GM18861 (cell line): ENCODE results near the gene LKAAEAR1.

Experiments used
- ATAC-seq: cut with Tn5 transposase; IDR thresholded peaks from one replicate; pipeline ENCODE4 v1.9.1; 2021; ENCODE audit not compliant: unreplicated experiment

LKAAEAR1 gene

DNA sequence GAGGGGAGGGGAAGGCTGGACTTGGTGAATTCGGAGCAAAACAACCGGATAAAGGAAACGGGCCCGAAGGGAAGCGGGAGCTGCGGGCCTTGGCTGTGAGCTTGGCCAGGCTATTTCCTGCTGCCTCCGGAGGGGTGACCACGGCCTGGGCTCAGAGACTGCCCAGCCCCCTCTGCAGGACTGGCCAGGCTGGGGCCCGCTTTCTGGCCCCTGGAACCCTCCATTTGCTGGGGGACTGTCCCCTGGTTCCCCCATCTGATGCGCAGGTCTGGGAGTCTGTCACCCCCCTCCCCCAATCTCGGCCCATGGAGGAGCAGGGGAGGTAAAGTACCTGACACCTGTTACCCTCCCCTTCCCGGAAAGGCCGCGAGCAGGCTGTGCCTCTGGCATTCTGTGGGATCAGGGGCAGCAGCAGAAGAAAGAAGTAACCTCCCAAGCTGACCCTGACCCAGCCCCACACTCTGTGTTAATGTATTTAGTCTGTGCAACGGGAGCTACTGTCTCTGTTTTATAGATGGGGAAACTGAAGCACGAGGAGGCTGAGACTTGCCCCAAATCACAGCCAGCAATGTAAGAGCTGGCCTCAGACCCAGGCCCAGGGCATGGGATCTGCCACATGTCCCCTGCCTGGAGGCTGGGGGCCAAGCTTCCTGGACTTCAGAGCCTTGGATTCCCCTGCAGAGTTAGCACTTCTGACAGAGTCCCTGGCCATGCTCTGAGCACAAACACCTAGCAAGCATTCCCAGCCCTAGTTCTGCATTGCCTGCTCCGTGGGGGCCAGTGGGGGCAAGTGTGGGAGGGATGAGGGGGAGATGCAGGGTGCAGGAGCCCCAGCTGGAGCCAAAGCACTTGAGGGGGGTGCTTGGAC is 44.7 kb downstream of the LKAAEAR1 start:
- no peak for ATAC-seq

DNA sequence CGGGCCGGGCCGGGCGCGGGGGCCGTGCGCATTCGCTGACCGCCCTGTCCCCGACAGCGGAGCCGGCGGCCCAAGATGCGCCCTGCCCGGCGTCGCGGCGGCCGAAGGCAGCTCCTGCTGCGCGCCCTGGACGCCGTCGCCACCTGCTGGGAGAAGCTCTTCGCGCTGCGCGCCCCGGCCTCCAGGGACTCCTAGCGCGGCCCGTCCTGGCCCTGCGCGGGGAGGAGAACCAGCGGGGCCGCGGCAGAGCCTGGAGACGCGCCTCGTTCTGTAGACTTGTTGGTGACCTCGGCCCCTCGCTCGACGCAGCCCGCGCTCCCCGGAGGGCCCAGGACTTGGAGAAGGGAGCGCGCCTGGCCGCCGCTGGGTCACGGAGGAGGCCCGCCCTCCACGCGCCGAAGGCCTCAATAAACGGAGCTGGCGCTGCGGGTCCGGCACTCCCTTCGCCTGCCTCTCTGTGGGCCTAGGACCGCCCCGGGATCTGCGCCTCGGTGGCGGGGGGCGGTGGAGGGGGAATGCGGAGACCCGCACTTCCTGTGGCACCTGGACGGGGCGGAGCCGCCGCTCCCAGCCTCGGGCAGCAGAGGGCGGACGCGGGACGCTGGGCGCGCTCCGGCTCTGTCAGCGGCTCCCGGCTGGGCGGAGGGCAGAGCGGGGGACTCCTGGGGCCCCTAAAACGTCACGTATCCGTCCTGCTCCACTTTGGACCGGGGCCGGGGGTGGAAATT is 45.5 kb downstream of the LKAAEAR1 start:
- no peak for ATAC-seq

DNA sequence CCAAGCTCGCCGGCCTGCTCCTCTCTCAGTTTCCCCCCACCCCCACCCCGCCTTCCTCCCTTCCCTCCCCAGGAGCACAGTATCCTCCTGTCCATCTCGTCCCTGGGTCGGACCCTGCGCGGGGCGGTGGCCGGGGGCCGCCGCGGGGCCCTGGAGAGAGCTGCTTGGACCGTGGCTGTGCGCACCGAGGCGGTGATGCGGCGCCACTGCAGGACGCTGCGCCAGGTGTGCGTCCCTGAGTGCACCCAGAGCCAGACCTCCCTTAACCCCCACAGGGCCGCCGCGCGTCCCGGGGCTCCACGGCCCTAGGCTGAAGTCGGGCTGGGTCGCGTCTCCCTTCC is 46.0 kb downstream of the LKAAEAR1 start:
- no peak for ATAC-seq

DNA sequence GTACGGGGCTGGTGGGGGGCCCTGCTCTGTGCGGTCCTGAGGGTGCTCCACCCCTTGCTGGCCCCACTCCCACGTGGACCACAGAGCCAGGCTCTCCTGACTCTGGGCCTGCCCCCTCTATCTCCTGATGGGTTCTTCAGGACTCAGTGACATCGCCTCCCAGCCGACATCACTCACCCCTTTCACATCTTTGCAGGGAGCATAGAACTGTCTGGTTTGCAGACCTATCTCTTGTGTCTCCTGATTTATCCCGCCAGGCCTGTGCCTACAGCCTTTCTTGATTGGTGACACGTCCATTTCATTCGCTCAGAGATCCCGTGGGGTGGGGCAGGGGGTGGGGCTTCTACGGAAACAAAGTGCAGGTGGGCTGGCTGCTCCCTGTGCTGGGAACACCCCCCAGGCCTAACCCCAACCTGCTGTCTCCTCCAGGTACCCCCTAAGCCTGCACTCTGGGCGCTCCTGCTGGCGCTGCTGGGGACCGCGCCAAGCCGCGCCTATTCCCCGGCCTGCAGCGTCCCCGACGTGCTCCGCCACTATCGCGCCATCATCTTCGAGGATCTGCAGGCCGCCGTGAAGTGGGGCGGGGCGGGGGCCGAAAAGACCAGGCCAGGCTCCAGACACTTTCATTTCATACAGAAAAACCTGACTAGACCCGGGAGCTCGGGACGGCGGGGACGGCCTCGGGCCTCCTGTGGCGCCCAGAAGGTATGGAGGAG is 46.5 kb downstream of the LKAAEAR1 start:
- no peak for ATAC-seq

DNA sequence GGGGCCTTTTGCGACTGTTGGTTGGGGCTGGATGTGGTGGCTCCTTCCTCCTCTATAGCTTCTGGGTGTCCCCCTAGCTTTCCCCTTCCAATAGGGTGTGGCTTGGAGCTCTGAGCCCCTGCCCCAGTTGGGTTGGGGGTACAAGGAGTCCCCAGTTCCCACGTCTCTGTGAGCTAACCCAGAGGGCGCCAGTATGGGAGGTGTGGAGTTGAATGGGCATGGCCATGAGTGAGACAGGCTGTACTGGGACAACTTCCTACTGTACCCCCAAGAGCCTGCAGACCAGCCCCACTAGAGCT is 47.0 kb downstream of the LKAAEAR1 start:
- ATAC-seq = no peak

DNA sequence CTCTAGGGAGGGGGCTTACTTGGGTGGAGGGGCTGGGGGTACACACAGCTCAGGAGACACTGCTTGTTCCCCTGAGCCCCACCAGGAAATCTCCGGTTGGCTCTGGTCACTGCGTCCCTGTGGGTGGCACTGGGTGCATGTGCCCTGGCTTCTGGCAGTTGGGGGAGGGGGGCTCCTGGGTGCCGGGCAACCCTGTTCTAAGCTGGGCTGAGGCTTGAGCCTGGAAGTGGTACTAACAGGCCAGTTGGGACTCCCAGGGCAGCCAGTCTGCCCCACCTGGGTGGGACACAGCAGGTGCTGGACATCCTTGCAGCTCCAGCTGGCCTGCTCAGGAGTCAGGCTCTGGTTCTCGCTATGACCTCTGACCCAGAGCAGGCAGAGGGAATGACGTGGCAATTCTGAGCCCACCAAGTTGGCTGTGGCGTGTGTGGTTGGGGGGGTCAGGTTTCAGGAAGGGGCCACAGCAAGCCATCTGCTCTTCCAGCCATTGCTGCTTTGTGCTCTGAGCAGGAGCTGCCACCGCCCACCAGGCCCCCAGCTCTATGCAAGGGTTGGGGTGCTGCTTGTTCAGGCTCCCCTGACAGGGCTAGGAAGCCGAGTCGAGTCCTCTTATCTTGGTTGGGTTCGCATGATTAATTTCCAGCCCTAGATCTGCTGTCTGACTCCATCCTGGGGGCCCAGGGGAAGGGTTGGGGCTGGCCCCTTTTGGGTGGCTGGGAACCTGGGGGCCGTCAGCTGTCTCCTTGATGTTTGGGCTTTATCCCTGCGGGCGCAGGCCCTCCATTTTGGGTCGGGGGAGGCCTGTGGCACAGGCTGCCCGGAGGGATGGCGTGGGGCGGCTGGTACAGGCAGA is 47.6 kb downstream of the LKAAEAR1 start:
- no peak for ATAC-seq

DNA sequence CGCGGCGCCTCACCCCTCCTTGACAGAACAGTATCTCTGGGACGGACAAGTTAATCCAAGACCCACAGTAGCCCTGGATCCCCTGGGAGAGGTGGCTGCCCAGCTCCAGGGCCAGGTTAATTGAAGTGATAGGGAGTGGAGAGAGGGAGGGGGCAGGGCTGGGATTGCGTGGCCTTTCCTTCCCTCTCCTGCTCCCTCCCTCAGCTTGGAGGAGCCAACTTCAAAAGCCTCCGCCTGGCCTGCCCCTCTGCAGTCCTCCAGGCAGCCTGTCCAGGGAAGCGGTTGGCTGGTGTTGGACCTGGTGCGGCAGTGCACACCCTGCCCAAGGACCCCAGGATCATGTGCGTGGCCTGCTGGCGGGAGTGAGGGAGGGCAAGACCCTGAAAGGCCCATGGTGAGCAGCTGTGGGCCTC is 48.3 kb downstream of the LKAAEAR1 start, which contains the start of gene C20orf204:
Gene C20orf204, plus strand, starts transcription at position 250 of the 413 bp plus-strand sequence. Its CDS starts 142 bp downstream, at position 392.
- no peak for ATAC-seq

DNA sequence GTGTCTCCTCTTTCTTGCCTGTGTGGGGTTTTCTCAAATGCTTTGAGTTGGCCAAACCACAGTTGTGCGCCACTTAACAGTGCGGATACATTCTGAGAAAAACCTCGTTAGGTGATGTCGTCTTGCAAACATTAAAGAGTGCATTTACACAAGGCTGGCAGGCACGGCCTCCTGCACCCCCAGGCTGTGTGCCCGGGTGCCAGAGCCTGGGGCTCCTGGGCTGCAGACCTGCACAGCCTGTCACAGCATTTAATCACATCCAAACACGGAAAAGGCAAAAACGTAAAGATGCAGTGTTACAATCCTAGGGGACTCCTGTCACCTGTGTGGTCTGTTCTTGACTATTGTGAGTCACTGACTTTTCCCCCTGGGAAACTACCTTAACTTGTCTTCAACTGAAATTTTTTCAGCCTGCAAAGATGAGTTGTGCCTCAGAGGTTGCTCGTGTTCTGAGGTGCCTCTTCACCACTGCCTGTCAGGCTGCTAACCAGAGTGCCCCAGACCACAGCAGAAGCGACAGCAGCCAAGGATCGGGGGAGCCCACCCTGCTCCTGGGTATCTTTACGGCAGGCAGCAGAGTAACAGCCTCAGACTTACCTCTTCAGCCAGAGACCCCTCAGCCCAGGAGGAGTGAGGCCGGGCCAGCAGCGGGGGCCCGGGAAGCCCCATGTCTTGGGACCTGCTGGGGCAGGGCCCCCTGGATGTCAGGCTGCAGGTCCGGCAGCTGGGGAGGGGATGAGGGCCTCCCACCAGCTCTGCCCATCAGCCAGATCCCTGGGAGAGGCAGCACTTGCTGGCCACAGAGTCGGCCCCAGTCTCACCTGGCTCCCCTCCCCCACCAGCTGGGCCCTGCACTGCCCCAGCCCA is 48.9 kb downstream of the LKAAEAR1 start:
- ATAC-seq = no peak

DNA sequence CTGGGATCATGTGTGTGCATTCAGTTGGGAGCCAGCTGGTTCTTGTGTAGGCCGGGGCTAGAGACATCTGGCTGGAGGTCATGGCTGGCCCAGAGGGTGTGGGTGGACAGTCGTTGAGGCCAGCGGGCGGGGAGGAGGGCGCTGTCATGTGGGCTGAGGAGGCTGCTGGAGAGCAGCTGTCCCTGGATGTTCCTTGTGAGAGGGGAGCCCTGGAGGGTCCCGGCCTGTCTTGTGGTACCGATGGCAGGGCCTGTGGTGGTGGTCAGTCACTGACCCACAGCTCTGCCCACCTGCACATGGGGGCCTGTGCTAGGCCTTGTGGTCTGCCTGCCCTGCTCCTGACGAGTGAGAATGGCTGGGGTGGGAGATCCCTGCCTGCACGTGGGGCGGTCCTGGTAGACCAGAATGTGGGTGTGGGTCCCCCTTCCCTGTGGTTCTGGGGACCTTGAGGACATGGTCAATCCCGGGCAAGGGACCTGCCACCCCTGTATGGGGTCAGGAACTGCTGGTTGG is 50.2 kb downstream of the LKAAEAR1 start:
- no peak for ATAC-seq
